PFSK-1 (cell line): ENCODE measurements around the gene PRPF40B.

ENCODE experiments used
- POLR2AphosphoS5 ChIP-seq: IDR thresholded peaks from 2 replicates; pipeline ENCODE4 v1.6.1; 2012; ENCODE audit warnings: low read depth, mild to moderate bottlenecking, control low read depth, low read length, moderate library complexity
- TAF1 ChIP-seq: IDR thresholded peaks from 2 replicates; pipeline ENCODE4 v1.6.1; 2012; ENCODE audit warnings: low read length, control low read depth, borderline replicate concordance; ENCODE audit not compliant: insufficient read depth

- no peak for TF ChIP-seq POLR2AphosphoS5
- no peak for TF ChIP-seq TAF1
Observed at GRCh38 chr12:49673446-49674317, 50.3 kb downstream of the PRPF40B start.
